Measurements from ENCODE around the gene CENPX. TPM values are rescaled to one million over a fixed set of nuclear protein-coding genes. Genes with fewer than 3 reads are reported as not detected.

Gene CENPX
- total RNA-seq, 1 donor from 2014 or later: 30.5 TPM

- ATAC-seq: no peak
- intact Hi-C loops (cut with DNase I): no loop called here
- DNase-seq (ENCODE audit: missing footprints): no peak
Measured at GRCh38 chr17:82007228-82007494, 15.5 kb downstream of the CENPX start.

- intact Hi-C loops (cut with DNase I): no loop called here
- DNase-seq (ENCODE audit: missing footprints): no peak
- no peak for ATAC-seq
Measured at GRCh38 chr17:82006468-82007227, 16.0 kb downstream of the CENPX start.

- ATAC-seq: no peak
- no peak for DNase-seq (ENCODE audit: missing footprints)
- intact Hi-C loops (cut with DNase I): no loop called here
Measured at GRCh38 chr17:82005701-82006348, 16.9 kb downstream of the CENPX start.

- intact Hi-C loops (cut with DNase I): no loop called here
- DNase-seq (ENCODE audit: missing footprints): no peak
Measured at GRCh38 chr17:82004517-82005455, 17.9 kb downstream of the CENPX start.

GRCh38 chr17:82003411-82004381 lies 19.0 kb downstream of the CENPX start:
- ATAC-seq: peak; percentile 33
- intact Hi-C loops (cut with DNase I): no loop called here
- no peak for DNase-seq (ENCODE audit: missing footprints)

More at GRCh38 chr17:82004517-82005455, 17.9 kb downstream of the CENPX start:
- ATAC-seq: no peak

GRCh38 chr17:82001571-82002056 lies 21.1 kb downstream of the CENPX start:
- DNase-seq (ENCODE audit: missing footprints): no peak
- intact Hi-C loops (cut with DNase I): no loop called here
- no peak for ATAC-seq

GRCh38 chr17:82000803-82001570 lies 21.7 kb downstream of the CENPX start:
- DNase-seq (ENCODE audit: missing footprints): no peak
- intact Hi-C loops (cut with DNase I): no loop called here
- ATAC-seq: no peak

GRCh38 chr17:81999976-82000802 lies 22.5 kb downstream of the CENPX start:
- ATAC-seq (no peak), DNase-seq (ENCODE audit: missing footprints) (no peak)
- intact Hi-C loops (cut with DNase I): no loop called here

GRCh38 chr17:81999587-81999975 lies 23.1 kb downstream of the CENPX start:
- ATAC-seq: no peak
- intact Hi-C loops (cut with DNase I): no loop called here
- no peak for DNase-seq (ENCODE audit: missing footprints)

- ATAC-seq (no peak), DNase-seq (ENCODE audit: missing footprints) (no peak)
- intact Hi-C loops (cut with DNase I): no loop called here
Measured at GRCh38 chr17:81998691-81999438, 23.8 kb downstream of the CENPX start.

GRCh38 chr17:81998212-81998611 lies 24.5 kb downstream of the CENPX start:
- DNase-seq (ENCODE audit: missing footprints) (no peak), ATAC-seq (no peak)
- intact Hi-C loops (cut with DNase I): no loop called here

GRCh38 chr17:81996757-81997441 lies 25.8 kb downstream of the CENPX start:
- DNase-seq (ENCODE audit: missing footprints) (no peak), ATAC-seq (no peak)
- intact Hi-C loops (cut with DNase I): no loop called here

GRCh38 chr17:81996232-81996756 lies 26.4 kb downstream of the CENPX start:
- DNase-seq (ENCODE audit: missing footprints) (no peak), ATAC-seq (no peak)
- intact Hi-C loops (cut with DNase I): no loop called here

- intact Hi-C loops (cut with DNase I): no loop called here
- DNase-seq (ENCODE audit: missing footprints): no peak
- no peak for ATAC-seq
Measured at GRCh38 chr17:81995463-81996231, 27.0 kb downstream of the CENPX start.
